HG03159 (cell line): ENCODE results near the gene VN1R5.
"Not testable (repeated sequence)": the region's sequence is repeated elsewhere in the genome, so short reads cannot be mapped to it uniquely, and the experiment has no call there.

ENCODE experiments used
- ATAC-seq: cut with Tn5 transposase; IDR thresholded peaks from one replicate; pipeline ENCODE4 v1.9.1; 2021; ENCODE audit warnings: mild to moderate bottlenecking, moderate library complexity; ENCODE audit not compliant: unreplicated experiment

VN1R5 gene

GRCh38 chr1:247270003-247270402 is 14.1 kb downstream of the VN1R5 start:
- no peak for ATAC-seq

GRCh38 chr1:247273013-247273412 is 17.1 kb downstream of the VN1R5 start:
- ATAC-seq: no peak

GRCh38 chr1:247274605-247275256 is 18.9 kb downstream of the VN1R5 start:
- no peak for ATAC-seq

- ATAC-seq: no peak
Measured at GRCh38 chr1:247277191-247277590, 21.3 kb downstream of the VN1R5 start.

GRCh38 chr1:247281001-247281574 is 25.2 kb downstream of the VN1R5 start:
- no peak for ATAC-seq

GRCh38 chr1:247286134-247286670 is 30.3 kb downstream of the VN1R5 start:
- no peak for ATAC-seq

GRCh38 chr1:247287460-247287859 is 31.6 kb downstream of the VN1R5 start:
- no peak for ATAC-seq

GRCh38 chr1:247288341-247288740 is 32.5 kb downstream of the VN1R5 start:
- no peak for ATAC-seq

GRCh38 chr1:247289274-247289892 is 33.5 kb downstream of the VN1R5 start:
- not testable (repeated sequence) for ATAC-seq

- ATAC-seq: no peak
Measured at GRCh38 chr1:247290576-247290975, 34.7 kb downstream of the VN1R5 start.

GRCh38 chr1:247291161-247291560 is 35.3 kb downstream of the VN1R5 start:
- no peak for ATAC-seq

- no peak for ATAC-seq
Measured at GRCh38 chr1:247291833-247292561, 36.1 kb downstream of the VN1R5 start.

GRCh38 chr1:247293047-247293446 is 37.2 kb downstream of the VN1R5 start:
- no peak for ATAC-seq

- no peak for ATAC-seq
Measured at GRCh38 chr1:247294282-247294681, 38.4 kb downstream of the VN1R5 start.

GRCh38 chr1:247295274-247295684 is 39.4 kb downstream of the VN1R5 start:
- ATAC-seq: no peak

- ATAC-seq: no peak
Measured at GRCh38 chr1:247295746-247296145, 39.9 kb downstream of the VN1R5 start.

- ATAC-seq: no peak
Measured at GRCh38 chr1:247296599-247297180, 40.8 kb downstream of the VN1R5 start.

GRCh38 chr1:247297263-247298123 is 41.6 kb downstream of the VN1R5 start:
- ATAC-seq: no peak

- no peak for ATAC-seq
Measured at GRCh38 chr1:247298124-247298481, 42.2 kb downstream of the VN1R5 start.

- ATAC-seq: no peak
Measured at GRCh38 chr1:247298701-247299100, 42.8 kb downstream of the VN1R5 start.
